Parathyroid adenoma (tissue), 2 donors: ENCODE data around the gene UBAC1.
A peak's percentile ranks its signal among the peaks of the same experiment; 100 is the strongest.

Experiments
- H2AFZ ChIP-seq: fragments of 300-600 bp; sonication (generic); one replicate; pipeline ENCODE4 v1.7.0; 2017; ENCODE audit warnings: antibody characterized with exemption, mild to moderate bottlenecking
- H3K27ac ChIP-seq: fragments of 300-600 bp; sonication (generic); one replicate; pipeline ENCODE4 v1.7.0; 2017
- H3K27me3 ChIP-seq: fragments of 300-600 bp; sonication (generic); one replicate; pipeline ENCODE4 v1.7.0; 2017; ENCODE audit warnings: low read length; ENCODE audit not compliant: control insufficient read depth, insufficient read depth
- H3K36me3 ChIP-seq: fragments of 300-600 bp; sonication (generic); one replicate; pipeline ENCODE4 v1.7.0; 2017; ENCODE audit warnings: low read length; ENCODE audit not compliant: control insufficient read depth, insufficient read depth
- H3K4me1 ChIP-seq: fragments of 300-600 bp; sonication (generic); one replicate; pipeline ENCODE4 v1.7.0; 2017; ENCODE audit warnings: control low read depth
- H3K4me2 ChIP-seq: fragments of 300-600 bp; sonication (generic); one replicate; pipeline ENCODE4 v1.7.0; 2017; ENCODE audit warnings: low read length
- H3K4me3 ChIP-seq: fragments of 300-600 bp; sonication (generic); one replicate; pipeline ENCODE4 v1.7.0; 2017; ENCODE audit warnings: low read depth, low read length
- H3K79me2 ChIP-seq: fragments of 300-600 bp; sonication (generic); one replicate; pipeline ENCODE4 v1.7.0; 2017; ENCODE audit warnings: control low read depth
- H3K9ac ChIP-seq: fragments of 300-600 bp; sonication (generic); one replicate; pipeline ENCODE4 v1.7.0; 2017; ENCODE audit warnings: mild to moderate bottlenecking
- H3K9me3 ChIP-seq: fragments of 300-600 bp; sonication (generic); one replicate; pipeline ENCODE4 v1.7.0; 2017; ENCODE audit warnings: low read length; ENCODE audit not compliant: control insufficient read depth
- TF ChIP-seq, protein P1 (sequence below): fragments of 300-600 bp; sonication (generic); IDR thresholded peaks from one replicate; pipeline ENCODE4 v1.7.0; 2017; ENCODE audit warnings: antibody characterized with exemption, mild to moderate bottlenecking
- donor health status: primary hyperparathyroidism.

Gene UBAC1

DNA sequence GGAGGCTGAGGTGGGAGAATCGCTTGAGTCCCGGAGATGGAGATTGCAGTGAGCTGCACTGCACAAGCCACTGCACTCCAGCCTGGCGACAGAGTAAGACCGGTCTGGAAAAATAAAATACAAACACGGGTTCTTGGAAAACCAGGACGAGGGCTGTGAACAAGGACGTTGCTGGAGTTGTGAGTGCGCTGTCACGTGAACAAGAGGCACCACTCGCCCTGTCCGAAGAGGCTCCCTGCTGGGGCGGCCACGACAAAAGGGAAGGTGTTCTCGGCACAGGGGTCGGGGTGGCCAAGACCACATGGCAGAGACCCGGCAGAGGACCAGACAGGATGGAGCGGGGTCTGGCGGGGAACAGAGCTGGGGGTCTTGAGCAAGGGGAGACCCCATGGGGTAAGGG lies 30.6 kb upstream of the UBAC1 start:
- H3K9ac ChIP-seq: no peak overlapping the region
- no peak overlapping the region for H2AFZ ChIP-seq
- H3K4me2 ChIP-seq: no peak overlapping the region
- no peaks in the 10 kb centered on the region for H3K9me3 ChIP-seq
- no peaks in the 10 kb centered on the region for H3K36me3 ChIP-seq
- no peaks in the 10 kb centered on the region for H3K4me1 ChIP-seq
- TF ChIP-seq, protein P1, sequence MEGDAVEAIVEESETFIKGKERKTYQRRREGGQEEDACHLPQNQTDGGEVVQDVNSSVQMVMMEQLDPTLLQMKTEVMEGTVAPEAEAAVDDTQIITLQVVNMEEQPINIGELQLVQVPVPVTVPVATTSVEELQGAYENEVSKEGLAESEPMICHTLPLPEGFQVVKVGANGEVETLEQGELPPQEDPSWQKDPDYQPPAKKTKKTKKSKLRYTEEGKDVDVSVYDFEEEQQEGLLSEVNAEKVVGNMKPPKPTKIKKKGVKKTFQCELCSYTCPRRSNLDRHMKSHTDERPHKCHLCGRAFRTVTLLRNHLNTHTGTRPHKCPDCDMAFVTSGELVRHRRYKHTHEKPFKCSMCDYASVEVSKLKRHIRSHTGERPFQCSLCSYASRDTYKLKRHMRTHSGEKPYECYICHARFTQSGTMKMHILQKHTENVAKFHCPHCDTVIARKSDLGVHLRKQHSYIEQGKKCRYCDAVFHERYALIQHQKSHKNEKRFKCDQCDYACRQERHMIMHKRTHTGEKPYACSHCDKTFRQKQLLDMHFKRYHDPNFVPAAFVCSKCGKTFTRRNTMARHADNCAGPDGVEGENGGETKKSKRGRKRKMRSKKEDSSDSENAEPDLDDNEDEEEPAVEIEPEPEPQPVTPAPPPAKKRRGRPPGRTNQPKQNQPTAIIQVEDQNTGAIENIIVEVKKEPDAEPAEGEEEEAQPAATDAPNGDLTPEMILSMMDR: no peak
- H3K79me2 ChIP-seq: no peaks in the 10 kb centered on the region
- H3K27ac ChIP-seq: peak overlapping the region; percentile 80
- no peak overlapping the region for H3K4me3 ChIP-seq
- no peaks in the 10 kb centered on the region for H3K27me3 ChIP-seq

- no peak overlapping the region for H3K9ac ChIP-seq
- H3K79me2 ChIP-seq: no peaks in the 10 kb centered on the region
- no peaks in the 10 kb centered on the region for H3K4me1 ChIP-seq
- H3K27ac ChIP-seq: peak overlapping the region; percentile 29
- TF ChIP-seq, protein P1: no peak
- H2AFZ ChIP-seq: no peak overlapping the region
- no peak overlapping the region for H3K4me3 ChIP-seq
- H3K36me3 ChIP-seq: no peaks in the 10 kb centered on the region
- no peak overlapping the region for H3K4me2 ChIP-seq
- H3K27me3 ChIP-seq: no peaks in the 10 kb centered on the region
- H3K9me3 ChIP-seq: no peaks in the 10 kb centered on the region
Measured at GRCh38 chr9:135990468-135991429, 29.6 kb upstream of the UBAC1 start.

DNA sequence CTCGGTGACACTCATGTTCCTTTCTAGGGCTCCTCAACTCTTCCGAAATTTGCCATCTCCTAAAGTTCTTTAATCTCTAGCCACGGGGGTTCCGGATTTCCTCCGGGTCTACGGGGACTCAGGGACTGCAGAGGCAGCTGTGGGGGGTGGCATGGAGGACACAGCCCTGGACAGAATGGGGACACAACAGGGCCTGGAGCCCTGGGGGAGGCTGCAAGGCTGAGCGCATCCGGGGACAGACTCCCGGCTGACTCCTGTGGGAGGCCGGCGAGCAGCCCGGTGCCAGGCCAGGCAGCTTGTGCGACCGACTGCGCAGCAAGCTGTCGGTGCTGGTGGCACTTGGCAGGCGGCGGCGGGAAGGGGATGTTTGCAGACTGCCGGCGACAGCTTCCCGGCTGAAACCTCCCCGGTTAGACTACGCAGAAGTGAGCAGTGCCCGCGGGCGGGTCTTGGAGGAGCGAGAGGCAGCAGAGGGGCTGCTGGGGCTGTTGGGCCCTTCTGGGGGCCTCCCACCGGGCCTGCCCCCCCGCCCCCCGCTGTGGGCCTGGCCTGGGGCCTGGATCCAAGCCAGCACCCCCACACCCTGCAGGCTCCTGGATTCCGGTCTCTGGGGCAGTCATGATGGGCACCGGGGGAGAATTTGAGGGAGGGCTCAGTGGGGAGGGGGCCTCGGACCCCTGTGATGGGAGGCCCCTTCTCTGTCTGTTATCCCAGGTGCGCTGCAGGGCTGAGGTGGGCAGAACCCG lies 28.7 kb upstream of the UBAC1 start:
- Histone ChIP-seq H3K36me3 (no peaks in the 10 kb centered on the region), H3K4me1 (no peaks in the 10 kb centered on the region), H3K4me2 (no peak overlapping the region), H3K9ac (no peak overlapping the region), H3K4me3 (no peak overlapping the region), H3K9me3 (no peaks in the 10 kb centered on the region), H3K27me3 (no peaks in the 10 kb centered on the region), H2AFZ (no peak overlapping the region), H3K27ac (no peak overlapping the region), H3K79me2 (no peaks in the 10 kb centered on the region)
- TF ChIP-seq, protein P1: no peak

GRCh38 chr9:135989157-135989556 lies 28.0 kb upstream of the UBAC1 start:
- no peak overlapping the region for H2AFZ ChIP-seq
- H3K27me3 ChIP-seq: no peaks in the 10 kb centered on the region
- H3K9ac ChIP-seq: no peak overlapping the region
- no peaks in the 10 kb centered on the region for H3K79me2 ChIP-seq
- H3K36me3 ChIP-seq: no peaks in the 10 kb centered on the region
- no peak overlapping the region for H3K27ac ChIP-seq
- no peak overlapping the region for H3K4me3 ChIP-seq
- H3K4me1 ChIP-seq: no peaks in the 10 kb centered on the region
- TF ChIP-seq, protein P1: no peak
- no peak overlapping the region for H3K4me2 ChIP-seq
- no peaks in the 10 kb centered on the region for H3K9me3 ChIP-seq
